GM12864 (cell line): Measurements from ENCODE around the gene ELK4.

Experiments
- DNase-seq: peaks from one replicate; pipeline ENCODE4 v3.0.0-alpha.2; 2011; ENCODE audit warnings: low read depth
- H3K4me3 ChIP-seq: 2 replicates; pipeline ENCODE4 v1.5.1; 2011; ENCODE audit warnings: mild to moderate bottlenecking, low read depth, low read length, control low read depth
- TF ChIP-seq, protein P1 (sequence below): IDR thresholded peaks from 2 replicates; pipeline ENCODE4 v1.5.1; 2011; ENCODE audit warnings: low read depth, mild to moderate bottlenecking, moderate library complexity, low read length, control low read depth, inconsistent platforms; ENCODE audit errors: missing control alignments

ELK4 gene

DNA sequence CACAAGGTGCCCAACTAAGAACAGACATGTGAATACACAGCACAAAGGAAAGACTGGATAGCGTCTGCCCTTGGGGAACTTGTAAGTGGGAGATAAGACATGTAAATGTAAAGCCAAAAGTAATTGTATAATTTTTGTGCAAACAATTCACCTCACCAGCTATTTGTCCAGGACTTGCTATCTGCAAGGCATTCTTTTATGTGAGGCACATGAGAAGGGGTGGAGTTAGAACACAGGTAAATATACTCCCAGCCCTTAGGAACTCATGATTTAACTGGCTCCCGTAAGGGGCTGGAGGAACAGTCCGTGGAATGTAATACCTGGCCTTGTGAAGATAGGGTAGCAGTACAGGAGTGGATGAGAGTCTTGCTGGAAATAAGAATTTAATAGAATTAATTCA, 66.0 kb downstream of the ELK4 start:
- TF ChIP-seq, protein P1, sequence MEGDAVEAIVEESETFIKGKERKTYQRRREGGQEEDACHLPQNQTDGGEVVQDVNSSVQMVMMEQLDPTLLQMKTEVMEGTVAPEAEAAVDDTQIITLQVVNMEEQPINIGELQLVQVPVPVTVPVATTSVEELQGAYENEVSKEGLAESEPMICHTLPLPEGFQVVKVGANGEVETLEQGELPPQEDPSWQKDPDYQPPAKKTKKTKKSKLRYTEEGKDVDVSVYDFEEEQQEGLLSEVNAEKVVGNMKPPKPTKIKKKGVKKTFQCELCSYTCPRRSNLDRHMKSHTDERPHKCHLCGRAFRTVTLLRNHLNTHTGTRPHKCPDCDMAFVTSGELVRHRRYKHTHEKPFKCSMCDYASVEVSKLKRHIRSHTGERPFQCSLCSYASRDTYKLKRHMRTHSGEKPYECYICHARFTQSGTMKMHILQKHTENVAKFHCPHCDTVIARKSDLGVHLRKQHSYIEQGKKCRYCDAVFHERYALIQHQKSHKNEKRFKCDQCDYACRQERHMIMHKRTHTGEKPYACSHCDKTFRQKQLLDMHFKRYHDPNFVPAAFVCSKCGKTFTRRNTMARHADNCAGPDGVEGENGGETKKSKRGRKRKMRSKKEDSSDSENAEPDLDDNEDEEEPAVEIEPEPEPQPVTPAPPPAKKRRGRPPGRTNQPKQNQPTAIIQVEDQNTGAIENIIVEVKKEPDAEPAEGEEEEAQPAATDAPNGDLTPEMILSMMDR, result no peak
- H3K4me3 ChIP-seq, result no peak overlapping the region
- no peak for DNase-seq

DNA sequence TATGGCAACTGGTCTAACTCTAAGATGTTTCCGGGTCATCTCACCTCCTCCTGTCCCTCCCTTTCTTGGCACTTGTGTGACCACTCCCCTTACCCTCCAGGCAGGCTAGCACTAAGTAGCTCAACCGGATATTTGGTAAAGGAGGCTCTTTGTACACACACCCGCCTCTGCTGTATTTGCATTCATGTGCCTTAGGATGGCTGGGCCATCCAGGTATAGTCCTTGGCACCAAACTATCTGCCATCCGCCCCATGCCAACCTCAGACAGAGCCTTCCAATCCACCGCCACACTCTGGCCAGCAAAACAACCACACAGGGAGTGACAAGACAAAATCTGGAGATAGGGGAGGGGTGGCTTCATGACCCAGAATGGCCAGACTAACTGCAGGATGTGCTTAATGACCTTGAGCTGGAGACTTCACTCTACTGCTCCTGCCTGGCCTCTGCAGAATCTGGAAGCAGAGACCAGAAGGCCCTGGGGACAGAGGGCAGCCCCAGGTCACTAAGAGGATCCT, 67.8 kb downstream of the ELK4 start:
- no peak overlapping the region for H3K4me3 ChIP-seq
- no peak for DNase-seq
- TF ChIP-seq, protein P1, result no peak

DNA sequence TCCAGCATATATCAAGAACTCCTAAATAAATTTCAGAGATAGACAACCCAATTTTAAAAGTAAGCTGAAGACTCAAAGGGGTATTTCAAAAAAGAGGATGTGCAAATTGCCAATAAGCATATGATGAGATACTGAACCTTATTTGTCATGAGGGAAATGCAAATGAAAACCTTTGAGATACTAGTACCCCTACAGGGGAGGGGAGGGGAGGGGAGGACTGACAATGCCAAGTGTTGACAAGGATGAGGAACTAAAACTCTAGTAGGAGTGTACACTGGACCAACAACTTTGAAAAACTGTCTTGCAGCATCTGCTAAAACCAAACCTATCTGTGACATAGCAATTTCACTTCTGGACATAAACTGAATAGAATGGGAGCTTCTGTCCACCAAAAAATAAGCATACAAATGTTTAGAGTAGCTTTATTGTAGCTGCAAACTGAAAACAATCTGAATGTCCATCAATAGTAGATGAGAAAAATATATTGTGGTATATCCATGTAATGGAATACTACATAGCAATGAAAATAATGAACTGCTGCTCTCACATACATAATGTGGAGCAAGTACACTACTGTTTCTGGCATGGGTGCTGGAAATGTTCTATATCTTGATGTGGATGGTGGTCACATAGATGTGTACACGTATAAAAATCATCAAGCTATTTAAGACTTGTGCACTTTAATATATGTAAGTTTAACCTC, 70.2 kb downstream of the ELK4 start:
- H3K4me3 ChIP-seq, result no peak overlapping the region
- no peak for DNase-seq
- TF ChIP-seq, protein P1, result no peak
